Measurements from ENCODE around the gene ZFHX3.

ZFHX3 gene

DNA sequence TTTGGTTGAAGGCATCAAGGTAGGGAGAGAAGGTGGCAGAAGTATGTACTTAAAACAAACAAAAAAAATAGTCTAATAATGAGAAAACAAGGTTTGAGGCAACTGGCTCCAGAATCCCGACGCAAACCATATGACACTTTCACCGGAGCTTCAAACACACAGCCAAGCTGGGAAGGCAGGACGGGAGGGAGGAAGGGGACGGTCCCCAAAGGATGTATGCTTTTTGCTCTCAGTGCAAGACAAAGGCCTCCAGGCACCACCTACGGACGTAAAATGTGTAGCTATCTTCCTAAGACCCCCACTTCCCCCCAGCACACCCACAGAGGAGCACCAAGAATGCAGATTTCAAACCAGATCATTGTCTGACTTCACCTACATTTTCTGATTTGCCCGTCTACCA is 102.3 kb downstream of the ZFHX3 start:
- DNase-seq, result no peak

DNA sequence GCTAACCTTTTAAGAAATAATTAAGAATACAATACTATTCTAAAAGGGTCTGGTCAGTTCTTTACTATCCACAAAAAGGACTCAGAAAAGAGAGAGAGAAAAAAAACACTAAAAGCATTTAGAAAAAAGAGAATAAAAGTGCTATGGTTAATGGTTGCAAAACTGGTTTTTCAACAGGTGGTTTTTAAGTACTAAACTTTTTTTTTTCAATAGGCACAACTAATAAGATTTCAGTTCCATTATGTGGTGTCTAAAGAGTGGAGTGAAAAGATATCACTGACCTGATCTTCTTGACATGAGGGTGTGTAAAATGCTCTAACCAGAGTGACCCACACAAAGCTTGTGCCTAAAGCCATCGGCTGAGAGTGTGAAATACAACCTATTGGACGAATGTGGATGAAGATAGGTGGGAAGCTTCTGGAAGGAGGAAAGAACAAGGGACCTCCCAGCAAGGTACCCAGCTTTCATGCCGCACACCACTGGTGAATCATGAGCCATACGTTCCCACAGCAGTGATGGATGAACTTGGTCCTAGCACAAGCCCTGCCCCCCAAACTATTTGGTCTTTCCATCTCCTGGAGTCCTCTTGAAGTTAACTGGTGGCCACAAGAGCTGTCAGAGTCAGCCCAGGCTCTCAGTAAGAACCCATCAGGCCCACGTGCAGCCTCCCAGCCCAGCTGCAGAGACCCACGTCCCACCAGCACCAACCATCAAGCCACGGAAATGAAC is 103.0 kb downstream of the ZFHX3 start:
- DNase-seq, result no peak

DNA sequence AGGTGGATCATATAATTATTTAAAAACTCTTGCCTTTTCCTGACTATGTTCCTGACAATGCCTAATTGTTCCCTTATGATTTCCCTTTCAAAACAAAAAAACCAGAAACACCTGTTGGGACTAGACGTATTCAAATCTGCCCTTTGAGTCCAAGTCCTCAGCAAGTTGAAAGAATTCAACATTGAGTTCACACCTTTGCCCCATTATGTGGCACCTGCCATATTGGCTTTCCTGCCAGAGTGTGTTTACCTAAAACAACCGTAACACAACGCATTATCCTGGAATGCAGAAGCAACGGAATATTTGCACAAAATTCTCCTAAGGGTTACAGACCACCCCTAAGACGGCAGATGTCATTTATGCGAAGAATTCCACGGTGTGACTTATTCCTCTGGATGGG is 105.9 kb downstream of the ZFHX3 start:
- no peak for DNase-seq

DNA sequence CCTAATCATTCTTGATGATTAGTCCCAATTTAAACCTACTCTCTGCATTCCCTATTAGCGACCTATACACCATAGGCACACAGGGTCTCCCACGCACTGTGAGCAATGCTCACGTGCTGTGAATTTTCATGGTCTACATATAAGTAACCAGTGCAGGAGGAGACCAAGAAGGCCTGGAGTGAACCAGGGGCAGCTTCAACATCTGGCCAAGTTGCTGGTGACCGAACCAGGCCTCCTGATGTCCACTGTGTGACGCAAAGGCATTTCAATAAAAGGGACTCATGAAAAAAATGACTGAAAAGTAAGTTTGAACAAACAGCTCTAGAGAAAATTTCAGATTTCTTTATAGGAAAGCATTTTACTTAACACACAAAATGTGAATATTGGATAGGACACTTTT is 107.0 kb downstream of the ZFHX3 start:
- no peak for DNase-seq

DNA sequence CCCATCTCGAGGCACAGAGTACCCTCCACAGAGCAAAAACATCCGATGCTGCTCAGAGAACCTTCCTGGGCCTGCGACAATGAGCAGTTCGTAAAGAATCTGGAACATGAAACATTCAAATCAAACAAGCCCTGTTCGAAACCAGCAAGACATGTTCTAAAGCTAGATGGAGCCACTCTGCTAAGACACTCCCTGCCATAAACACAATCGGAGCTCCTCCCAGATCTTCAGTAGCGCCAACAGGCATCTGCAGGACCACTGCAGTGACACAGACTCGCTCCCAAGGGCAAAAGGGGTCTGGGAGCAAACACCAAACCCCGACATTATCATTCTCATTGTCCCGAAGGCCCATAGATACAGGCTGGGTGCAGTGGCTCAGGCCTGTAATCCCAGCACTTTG is 108.7 kb downstream of the ZFHX3 start:
- DNase-seq, result no peak

DNA sequence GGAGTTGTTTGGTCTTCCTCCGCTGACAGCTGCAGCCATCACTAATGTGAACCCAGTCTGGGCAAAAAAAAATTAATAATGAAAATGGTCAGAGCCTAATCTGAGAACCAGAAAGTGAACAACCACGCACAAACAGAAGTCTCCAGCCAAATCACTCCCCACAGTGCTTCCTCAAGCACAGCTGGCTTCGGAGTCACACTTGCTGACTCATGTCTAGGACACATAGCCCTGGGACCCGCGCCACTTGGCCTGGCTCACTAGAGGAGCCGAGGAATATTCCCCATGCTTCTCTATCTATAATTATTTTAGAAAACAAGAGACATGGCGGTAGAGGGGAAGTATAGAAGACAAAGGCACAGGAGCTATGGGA is 109.1 kb downstream of the ZFHX3 start:
- no peak for DNase-seq

DNA sequence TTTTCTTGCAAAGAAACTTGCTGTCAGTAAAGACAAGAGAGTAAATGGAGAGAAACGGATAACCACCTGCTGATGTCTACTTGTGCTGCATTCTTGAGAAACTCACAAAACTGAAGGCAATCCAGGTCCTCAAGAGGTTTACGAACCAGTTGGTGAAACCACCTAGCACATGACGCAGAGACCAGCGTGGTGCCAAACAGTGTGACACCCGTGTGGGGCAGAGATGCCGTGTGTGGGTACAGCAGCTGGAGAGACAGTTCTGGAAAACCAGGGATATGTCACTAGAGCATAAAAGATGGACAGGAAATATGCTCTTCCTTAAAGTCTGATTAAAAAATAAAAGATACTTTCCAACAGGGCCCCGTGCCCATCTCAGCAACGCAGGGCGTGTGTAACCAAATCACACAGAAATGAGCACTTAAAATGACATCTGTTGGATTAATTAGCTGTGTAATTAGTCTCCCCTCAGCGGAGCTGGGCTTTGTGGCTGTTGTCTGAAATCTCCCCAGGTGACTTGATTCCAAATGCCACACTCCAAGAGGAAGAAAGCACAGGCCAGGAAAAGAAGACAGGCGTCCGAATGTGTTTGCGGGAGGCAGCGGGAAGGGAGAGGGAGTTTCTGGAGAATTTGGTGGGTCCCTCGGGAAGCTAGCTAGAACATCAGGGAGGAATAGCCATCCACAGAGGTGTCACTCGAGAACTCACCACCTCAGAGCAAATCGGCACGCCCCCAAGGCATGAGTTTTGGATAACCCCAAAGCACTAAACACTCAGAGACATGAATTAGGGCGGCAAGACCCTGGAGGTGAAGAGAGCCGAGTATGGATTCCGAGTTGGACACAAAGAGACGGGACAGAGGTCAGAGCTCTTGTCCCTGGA is 109.8 kb downstream of the ZFHX3 start:
- no peak for DNase-seq

DNA sequence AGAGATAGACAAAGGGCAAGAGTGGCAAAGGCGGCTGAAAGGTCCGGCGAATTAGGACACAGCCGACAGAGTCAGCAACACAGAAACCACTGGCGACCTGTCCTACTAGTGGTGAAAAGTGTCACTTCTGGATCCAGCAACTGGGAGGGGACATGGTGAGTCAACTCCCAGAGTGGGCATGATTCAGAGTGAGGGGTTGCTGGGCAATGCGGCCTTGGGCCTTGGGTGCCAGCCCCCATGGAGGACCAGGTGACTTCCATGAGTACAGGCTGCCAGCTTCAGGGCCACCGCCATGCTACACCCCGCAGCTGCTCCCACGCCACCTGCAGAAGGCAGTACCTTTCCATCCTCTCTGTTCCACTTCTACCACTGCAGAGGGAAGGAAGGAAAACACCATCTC is 110.6 kb downstream of the ZFHX3 start:
- no peak for DNase-seq

DNA sequence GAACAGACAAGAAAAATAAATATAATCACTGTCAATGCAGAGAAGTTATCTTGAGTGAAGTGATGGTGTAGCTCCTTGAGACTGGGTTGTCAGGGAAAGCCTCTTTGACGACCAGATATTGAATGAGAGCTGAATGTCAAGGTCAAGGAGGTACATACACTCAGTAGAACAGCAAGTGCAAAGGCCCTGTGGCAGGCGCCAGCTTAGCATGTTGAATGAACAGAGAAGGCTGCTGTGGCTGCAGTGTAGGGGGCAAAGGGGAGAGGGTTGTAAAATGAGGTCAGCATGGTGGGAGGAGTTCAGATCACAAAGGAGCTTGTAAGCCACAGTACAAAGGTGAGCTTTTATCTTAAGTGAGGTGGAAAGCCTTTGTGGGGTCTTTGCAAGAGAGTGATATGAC is 111.5 kb downstream of the ZFHX3 start:
- no peak for DNase-seq

DNA sequence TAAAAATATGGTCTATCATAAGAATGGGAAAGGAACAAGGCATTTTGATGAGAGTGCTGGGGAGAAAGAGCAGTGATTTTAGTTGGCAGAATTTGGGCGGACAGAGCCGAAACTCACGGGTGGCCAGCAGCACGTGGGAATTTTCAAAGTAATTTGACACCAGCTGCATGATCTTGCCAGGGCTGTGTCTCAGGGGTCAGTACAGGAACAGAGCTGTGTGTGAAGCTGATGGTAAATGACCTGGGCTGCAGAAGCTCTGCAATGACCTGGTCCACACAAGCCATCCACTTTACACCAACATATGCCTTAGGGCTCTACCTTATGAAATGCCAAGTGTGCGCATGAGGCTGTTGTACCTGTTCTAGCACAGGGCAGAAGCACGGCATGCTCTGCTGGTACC is 112.0 kb downstream of the ZFHX3 start:
- DNase-seq, result no peak

DNA sequence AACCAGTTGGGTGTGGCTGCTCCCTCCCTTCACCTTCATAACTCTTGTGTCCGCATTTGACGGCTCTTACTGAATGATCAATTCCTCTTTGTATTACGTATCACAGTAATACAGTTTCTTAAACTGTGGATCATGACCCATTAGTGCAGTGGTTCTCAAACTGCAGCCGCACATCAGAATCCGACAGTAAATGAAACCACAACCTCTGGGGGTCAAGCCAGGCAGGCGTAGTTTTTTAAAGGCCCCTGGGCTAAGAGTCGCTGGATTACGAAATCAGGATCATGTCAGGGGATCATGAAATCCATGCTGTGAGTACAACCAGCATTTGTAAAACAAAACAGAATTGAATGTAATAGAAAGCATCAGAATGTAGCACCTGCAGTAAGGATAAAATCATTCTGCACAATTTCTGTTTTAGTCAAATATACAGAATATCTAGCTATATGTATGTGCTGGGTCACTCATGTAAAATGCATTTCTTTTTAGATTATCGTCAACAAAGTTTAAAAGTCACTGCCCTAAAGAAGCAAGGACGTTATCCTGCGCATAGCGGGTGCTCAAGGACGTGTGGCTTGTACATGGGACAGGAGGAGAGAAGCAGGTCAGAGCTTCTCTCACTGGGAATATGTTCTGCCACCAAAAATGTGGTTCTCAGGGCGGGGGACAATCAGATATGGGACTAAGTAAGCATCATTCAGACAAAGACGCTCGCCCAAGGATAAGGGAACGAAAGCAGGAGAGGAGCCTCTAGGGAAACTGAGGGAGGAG is 113.1 kb downstream of the ZFHX3 start:
- DNase-seq, result no peak

DNA sequence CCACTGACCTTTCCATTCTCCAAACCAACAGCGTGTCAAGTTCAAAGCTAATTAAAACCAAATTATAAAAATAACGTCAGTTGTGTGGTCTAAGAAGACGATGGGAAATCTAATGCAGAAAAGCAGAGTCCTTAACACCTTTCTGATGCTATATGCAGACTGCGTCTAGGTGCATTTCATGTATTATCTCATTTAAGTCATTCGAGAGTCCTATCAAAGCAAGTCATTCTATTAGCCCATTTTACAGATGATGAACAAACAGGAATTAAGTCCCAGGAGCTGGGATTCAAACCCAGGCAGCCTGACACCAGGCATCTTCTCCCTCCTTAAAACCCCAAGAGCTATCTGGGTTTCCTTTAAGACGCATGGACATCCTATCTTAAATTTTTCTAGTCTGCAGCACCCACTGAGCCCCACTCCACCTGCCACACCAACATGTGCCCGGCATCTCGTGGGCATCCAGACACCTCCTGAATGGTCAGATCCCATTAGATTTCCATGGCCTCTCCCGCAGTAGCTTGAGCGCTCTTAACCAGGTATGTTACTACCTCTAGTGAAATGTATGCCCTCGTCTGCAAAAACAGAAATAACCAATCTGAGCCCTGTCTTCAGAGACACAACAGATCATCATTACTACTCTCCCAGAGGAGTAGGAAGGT is 115.1 kb downstream of the ZFHX3 start:
- DNase-seq, result no peak

DNA sequence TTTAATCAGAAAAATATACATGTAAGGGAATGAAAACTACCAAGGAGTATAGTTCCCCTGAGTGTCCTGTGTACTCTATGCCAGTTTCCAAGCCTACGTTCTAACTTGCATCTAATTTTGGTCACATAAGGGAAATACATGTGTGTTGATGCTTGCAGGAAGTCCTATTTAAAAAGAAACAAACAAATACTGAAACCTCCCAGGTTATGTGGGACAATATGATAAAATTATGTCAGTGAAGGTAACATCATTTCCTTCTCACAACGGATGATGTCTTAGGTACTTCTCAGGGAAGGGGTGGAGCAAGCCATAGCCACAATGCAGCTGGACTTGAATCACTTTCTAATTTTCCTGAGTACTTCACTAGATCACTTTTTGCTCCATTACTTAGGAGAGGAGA is 115.9 kb downstream of the ZFHX3 start:
- DNase-seq, result no peak

DNA sequence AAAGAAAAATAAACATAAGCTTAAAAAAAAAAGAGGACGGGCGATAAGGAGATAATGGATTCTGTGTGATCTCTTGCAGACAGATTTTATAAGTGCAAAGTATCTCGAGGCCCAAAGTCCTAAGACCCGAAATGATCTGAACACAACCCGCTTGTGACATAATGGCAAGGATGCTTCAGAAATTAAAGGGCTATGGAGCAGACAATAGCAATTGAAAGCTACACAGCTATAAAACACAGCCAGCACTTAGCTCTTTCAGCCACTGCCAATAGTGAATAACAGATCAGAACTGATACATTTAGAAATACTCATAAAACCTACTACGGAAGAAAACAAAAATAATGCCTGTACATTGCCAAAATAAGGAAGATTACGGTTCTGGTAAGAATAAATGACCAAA is 117.5 kb downstream of the ZFHX3 start:
- no peak for DNase-seq

DNA sequence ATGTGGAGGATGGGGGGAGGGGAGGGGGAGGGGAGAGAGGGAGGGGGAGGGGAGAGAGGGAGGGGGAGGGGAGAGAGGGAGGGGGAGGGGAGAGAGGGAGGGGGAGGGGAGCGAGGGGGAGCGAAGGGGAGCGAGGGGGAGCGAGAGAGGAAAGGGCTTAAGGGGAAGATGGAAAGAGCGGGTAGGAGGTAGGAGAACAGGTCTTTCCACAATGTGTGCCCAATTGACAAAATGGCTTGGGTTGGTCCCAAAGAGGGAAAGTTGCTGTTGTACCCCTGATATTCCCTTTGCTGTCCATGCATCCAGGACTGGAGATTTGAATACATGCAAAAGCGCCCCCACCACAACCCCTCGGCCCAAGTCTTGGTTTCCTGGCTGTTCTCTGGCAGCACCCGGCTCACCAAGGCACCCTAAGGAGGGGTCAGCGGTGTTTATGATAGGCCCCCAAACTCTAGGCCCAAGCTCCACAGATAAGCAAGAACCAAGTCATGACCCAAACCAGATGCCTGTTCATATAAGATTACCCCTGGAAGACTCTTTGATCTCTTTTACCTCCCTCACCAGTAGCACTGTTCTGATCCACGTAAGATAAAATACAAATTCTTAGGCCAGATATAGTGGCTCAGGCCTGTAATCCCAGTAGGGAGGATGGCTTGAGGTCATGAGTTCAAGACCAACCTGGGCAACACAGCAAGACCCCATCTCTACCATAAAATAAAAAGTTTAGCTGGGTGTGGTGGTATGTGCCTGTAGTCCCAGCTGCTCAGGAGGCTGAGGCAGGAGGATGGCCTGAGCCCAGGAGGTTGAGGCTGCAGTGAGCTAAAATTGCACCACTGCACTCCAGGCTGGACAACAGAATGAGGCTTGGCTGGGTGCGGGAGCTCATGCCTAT is 119.6 kb downstream of the ZFHX3 start:
- DNase-seq, result no peak

DNA sequence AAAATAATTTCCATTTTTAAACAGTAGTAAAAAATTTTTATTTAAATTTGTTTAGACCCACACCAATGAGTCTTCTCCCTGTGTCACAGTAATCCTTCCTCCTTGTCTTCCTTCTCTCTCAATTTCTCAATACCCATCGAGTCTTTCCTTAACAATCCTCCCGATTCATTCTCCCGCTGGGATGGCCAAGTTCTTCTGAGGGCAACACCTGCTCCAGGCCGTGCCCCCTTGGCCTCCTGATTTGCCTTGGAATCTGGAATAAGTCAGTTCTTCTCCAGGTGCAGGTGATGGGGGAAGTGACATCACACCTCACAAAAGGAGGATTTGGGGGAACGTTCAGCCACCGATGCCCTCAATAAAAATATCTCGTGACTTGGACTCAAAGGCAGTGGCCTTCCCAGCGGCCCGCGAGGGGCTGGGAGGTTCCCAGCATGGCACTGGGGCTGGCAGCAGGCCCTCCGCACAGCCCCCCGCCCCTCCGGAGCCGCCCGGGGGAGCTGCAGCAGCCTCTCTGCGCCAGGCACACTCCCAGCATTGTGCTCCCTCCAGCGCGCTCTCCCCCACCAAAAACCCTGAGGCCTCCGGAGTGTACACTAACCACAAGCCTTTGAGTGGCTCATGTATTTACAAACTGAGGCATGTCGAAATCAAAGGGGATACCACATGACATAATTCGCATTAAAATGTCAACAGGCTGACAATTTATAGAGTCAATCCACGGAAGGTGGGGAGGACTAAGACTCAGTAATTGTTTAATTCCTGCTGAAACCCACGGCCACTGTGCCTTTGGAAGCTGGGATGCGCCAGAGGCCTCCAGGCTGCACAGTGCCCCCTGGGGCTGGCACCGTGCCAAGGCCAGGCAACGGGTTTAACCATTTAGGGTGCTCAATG is 120.5 kb downstream of the ZFHX3 start:
- peak; percentile 84 for DNase-seq

DNA sequence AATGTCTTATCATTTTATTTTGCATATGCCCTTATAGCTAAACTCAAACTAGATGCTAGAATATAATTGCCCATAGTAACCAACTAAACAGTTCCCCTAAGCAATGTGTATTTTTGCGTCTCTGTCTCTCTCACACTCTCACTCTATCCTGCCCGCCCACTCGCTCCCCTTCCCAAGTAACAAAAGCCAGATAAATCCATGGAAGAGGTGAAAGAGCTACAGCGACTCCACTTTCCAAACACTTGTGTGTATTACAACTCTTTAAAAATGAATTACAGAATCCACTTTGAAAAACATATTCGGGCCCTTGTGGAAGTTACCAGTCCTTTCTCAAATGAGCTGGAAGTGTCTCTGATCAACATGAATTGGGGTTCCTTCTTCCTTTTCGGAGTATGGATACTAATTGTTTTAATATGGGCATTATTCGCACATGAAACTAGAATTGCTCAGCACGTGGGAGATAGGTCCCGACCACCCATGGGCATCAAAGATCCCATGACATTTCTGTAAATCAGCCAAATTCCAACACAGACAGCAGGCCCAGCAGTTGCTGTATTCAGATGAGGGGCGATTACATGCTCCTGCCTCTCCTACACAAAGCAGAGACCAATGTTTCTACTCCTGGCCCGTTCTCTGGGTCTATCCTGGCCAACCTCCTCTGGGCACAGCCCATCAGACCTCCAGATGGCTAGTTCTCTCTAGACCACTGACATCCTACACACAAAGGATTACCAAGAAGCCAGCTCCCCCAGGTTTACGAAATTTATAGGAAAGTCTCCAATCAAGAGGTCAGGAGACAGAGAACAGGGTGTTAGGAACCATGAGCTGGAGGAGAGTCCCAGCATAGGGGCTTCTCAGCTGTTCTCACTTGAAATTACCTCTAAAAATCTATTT is 121.5 kb downstream of the ZFHX3 start:
- DNase-seq, result no peak

DNA sequence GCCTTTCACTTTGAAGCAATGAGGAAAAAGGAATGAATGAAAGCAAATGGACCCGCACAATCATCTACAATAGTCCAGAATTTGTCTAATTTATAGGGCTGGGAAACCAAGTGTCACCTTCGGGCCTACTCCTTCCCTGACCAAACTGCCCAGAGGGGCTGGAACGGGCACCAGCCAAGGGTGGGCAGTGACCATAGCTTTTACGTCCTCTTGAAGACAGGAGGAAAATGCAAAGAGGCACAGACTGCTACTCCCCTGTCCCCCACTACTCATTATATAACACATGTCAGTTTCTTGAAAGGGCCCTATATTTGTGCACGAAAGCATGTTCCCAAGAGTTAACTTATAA is 122.3 kb downstream of the ZFHX3 start:
- no peak for DNase-seq

DNA sequence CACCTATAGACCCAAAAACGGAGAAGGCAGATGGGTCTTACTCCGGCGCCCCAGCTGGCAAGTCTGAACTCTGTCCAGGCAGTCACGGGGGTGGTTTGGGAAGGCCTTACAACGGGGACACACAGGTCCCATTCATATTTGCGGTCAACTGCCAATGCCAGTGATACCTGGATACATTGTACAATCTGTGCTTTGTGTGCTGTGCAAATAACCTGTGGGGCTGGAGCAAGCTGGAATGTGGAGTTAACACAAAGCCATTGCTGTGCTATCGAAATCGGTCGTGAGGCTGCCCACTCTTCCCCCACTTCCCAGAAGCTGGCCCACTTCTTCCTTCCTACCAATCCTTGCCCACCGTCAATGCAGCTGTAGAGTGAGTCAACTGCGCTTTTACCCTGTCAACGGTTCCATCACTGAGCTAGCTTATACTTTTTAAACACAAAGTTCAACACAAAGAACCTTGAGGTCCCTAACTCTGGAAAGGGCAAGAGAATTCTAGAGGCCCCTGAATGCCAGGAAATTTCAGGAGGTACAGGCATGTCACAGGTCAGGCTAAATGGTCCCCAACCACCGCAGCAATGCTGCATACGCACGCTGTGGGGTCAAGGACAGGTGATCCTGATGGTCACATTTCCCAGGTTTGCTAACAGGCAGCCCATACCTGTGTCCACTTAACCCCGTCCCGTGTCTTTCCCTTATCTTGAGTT is 122.8 kb downstream of the ZFHX3 start:
- no peak for DNase-seq

DNA sequence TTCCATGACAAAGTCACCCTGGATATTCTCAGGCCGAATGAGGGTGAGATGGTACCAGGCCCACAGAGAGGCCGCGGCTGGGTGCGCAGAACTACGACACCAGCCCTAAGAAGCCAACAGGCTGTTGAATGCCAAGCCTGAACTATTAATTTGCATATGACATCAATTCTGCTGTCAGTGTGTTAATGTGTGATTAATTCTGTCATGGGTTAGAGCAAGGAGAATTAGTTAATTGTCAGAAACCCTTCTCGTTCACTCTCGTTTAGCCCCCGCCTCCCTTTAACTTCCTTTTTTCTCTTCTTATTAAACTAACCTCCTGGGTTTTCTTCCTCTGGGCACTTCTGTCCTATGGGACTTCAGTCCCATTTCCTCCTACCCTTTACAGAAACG is 123.4 kb downstream of the ZFHX3 start:
- no peak for DNase-seq

Measured in SHP77 treated with DMSO at 0.1 percent for 48 hours (cell line).